K562 (cell line): Measurements from ENCODE around the gene ALDH16A1. TPM values are rescaled to one million over a fixed set of nuclear protein-coding genes. Genes with fewer than 3 reads are reported as not detected.

ENCODE experiments used
- ATAC-seq: fragments of 200-7000 bp; cut with Tn5 transposase; 3 replicates; pipeline ENCODE4 v1.9.1; 2020; ENCODE audit warnings: moderate library complexity
- BruUV-seq: library from RNA; stranded (reverse); fragments of 400-500 nt; replicated peaks from 2 replicates; lab custom pipeline; 2021; lab: Mats Ljungman, UMichigan
- CTCF ChIA-PET: fragments of 300-600 bp; formaldehyde crosslinking; extraction: SDS; loops from one replicate; lab custom pipeline; 2021; ENCODE audit warnings: low intra/inter-chr PET ratio; lab: Yijun Ruan, JAX
- POLR2A ChIA-PET: fragments of 300-600, 350-650 bp; sonication (Branson Sonifier 250); formaldehyde crosslinking; extraction: SDS; loops from one replicate; lab custom pipeline; 2021; ENCODE audit warnings: antibody characterized with exemption, inconsistent platforms; lab: Yijun Ruan, JAX
- DNase-seq, 4 experiments: peaks; one replicate each; pipeline versions ENCODE4 v3.0.0 to v3.0.0-alpha.2; 2011 to 2018; ENCODE audit warnings: low spot score in 3 of 4, mixed read lengths in 3 of 4; ENCODE audit errors: extremely low read depth in 1 of 4
- FAIRE-seq: peaks from 2 replicates; lab custom pipeline; 2011; peaks lifted over from hg19 to GRCh38; lab: Jason Lieb, UNC
- H2AFZ ChIP-seq: 2 replicates; pipeline ENCODE4 v1.6.0; 2011; ENCODE audit warnings: low read depth, low read length, control low read depth, inconsistent platforms
- H3K27ac ChIP-seq: fragments of 200-600 bp; 3 replicates; pipeline ENCODE4 v1.8.0; 2011; ENCODE audit warnings: low read depth, mild to moderate bottlenecking, control low read depth, inconsistent platforms, low read length, moderate library complexity, mixed read lengths; ENCODE audit errors: extremely low read depth
- H3K27me3 ChIP-seq, 2 experiments: fragments of 300-600 bp in 1 of 2; 2 replicates in 1 of 2; 3 replicates in 1 of 2; pipeline versions ENCODE4 v1.6.0 to v1.8.0; 2011; ENCODE audit warnings: inconsistent platforms in 2 of 2, low read length in 2 of 2, mild to moderate bottlenecking in 1 of 2, mixed read lengths in 1 of 2, moderate library complexity in 1 of 2; ENCODE audit not compliant: control insufficient read depth in 2 of 2, insufficient read depth in 2 of 2
- H3K36me3 ChIP-seq: fragments of 300-600 bp; 3 replicates; pipeline ENCODE4 v1.8.0; 2011; ENCODE audit warnings: mild to moderate bottlenecking, low read length, inconsistent platforms; ENCODE audit not compliant: control insufficient read depth, insufficient read depth
- H3K4me1 ChIP-seq, 2 experiments: fragments of 200-600 bp in 1 of 2; replicated peaks in 1 of 2; 2 replicates in 1 of 2; 3 replicates in 1 of 2; pipeline versions ENCODE4 v1.5.1 to v1.8.0; 2011; ENCODE audit warnings: inconsistent platforms in 2 of 2, low read length in 2 of 2, mild to moderate bottlenecking in 1 of 2, mixed read lengths in 1 of 2, moderate library complexity in 1 of 2; ENCODE audit not compliant: control insufficient read depth in 2 of 2, insufficient read depth in 2 of 2
- H3K4me2 ChIP-seq: 2 replicates; pipeline ENCODE4 v1.6.1; 2011; ENCODE audit warnings: low read length, control low read depth, inconsistent platforms, mixed read lengths; ENCODE audit not compliant: insufficient read depth
- H3K4me3 ChIP-seq: fragments of 200-600 bp; sonication (generic), shearing (Covaris generic); 2 replicates; pipeline ENCODE4 v1.5.1; 2016; ENCODE audit warnings: control low read depth, inconsistent platforms
- H3K79me2 ChIP-seq: fragments of 200-600 bp; 3 replicates; pipeline ENCODE4 v1.8.0; 2011; ENCODE audit warnings: low read length, inconsistent platforms; ENCODE audit not compliant: control insufficient read depth, insufficient read depth
- H3K9ac ChIP-seq, 2 experiments: 2 replicates each; pipeline versions ENCODE4 v1.6.0 to v1.6.1; 2011; ENCODE audit warnings: low read depth in 2 of 2, low read length in 2 of 2, control low read depth in 1 of 2, inconsistent platforms in 1 of 2, mild to moderate bottlenecking in 1 of 2, mixed read lengths in 1 of 2; ENCODE audit not compliant: insufficient read depth in 1 of 2
- H3K9me1 ChIP-seq: one replicate; pipeline ENCODE4 v1.6.0; 2011; ENCODE audit warnings: inconsistent platforms, mild to moderate bottlenecking, low read length, moderate library complexity; ENCODE audit not compliant: control insufficient read depth, insufficient read depth
- H3K9me3 ChIP-seq: replicated peaks from 2 replicates; pipeline ENCODE4 v1.5.1; 2011; ENCODE audit warnings: low read depth, low read length, inconsistent platforms; ENCODE audit not compliant: control insufficient read depth, insufficient read depth
- H4K20me1 ChIP-seq: replicated peaks from 2 replicates; pipeline ENCODE4 v1.6.1; 2011; ENCODE audit warnings: low read length, inconsistent platforms, mixed read lengths; ENCODE audit not compliant: control insufficient read depth, insufficient read depth
- AFF4 ChIP-seq: sonication (generic); formaldehyde crosslinking; IDR thresholded peaks from 2 replicates; pipeline ENCODE4 v1.8.0; 2023; ENCODE audit warnings: mild to moderate bottlenecking, missing genetic modification reagents
- ATF7 ChIP-seq: fragments of 450-650 bp; IDR thresholded peaks from 2 replicates; pipeline ENCODE4 v1.7.1; 2014; ENCODE audit warnings: mild to moderate bottlenecking, moderate library complexity
- EGR1 ChIP-seq: fragments of 450-650 bp; conservative IDR thresholded peaks from 2 replicates; pipeline ENCODE4 v1.6.1; 2017; ENCODE audit warnings: mild to moderate bottlenecking
- ID3 ChIP-seq, 2 experiments: fragments of 250-450 bp in 1 of 2; fragments of 450-650 bp in 1 of 2; sonication (Bioruptor Pico) in 1 of 2; IDR thresholded peaks; 2 replicates each; pipeline versions ENCODE4 v1.6.1 to v1.8.0; 2016 to 2021; ENCODE audit warnings: mild to moderate bottlenecking in 2 of 2, moderate library complexity in 2 of 2, missing compliant biosample characterization in 1 of 2, missing genetic modification characterization in 1 of 2
- RBBP5 ChIP-seq: fragments of 200-600 bp; sonication (generic); IDR thresholded peaks from 2 replicates; pipeline ENCODE4 v1.6.1; 2012; ENCODE audit warnings: borderline replicate concordance, mild to moderate bottlenecking, low read length, control low read depth, inconsistent platforms; ENCODE audit not compliant: insufficient read depth, poor library complexity, severe bottlenecking
- RBFOX2 ChIP-seq: fragments of 200-400 bp; formaldehyde crosslinking; IDR thresholded peaks from 2 replicates; pipeline ENCODE4 v1.6.1; 2017; ENCODE audit warnings: low read depth, mild to moderate bottlenecking, low read length, moderate library complexity
- TAF1 ChIP-seq: IDR thresholded peaks from 2 replicates; pipeline ENCODE4 v1.6.1; 2011; ENCODE audit warnings: mild to moderate bottlenecking, low read length, moderate library complexity; ENCODE audit not compliant: insufficient read depth, control insufficient read depth, severe bottlenecking; ENCODE audit errors: extremely low read depth
- USF1 ChIP-seq: sonication (generic); formaldehyde crosslinking; IDR thresholded peaks from 2 replicates; pipeline ENCODE4 v1.9.0; 2022; ENCODE audit warnings: mild to moderate bottlenecking, missing genetic modification reagents
- WGBS: fragments of 100-300 bp; shearing (Covaris generic); methylation state at CpG from one replicate; pipeline ENCODE4 v1.1.6; 2016; ENCODE audit warnings: low coverage, mixed read lengths; ENCODE audit not compliant: insufficient coverage; ENCODE audit errors: missing lambda C conversion rate; 5-methylcytosine and 5-hydroxymethylcytosine counted together
- in situ Hi-C: fragments of 300-500 bp; cut with MboI; formaldehyde crosslinking; loops from 4 replicates; pipeline ENCODE4 v1.15.0; 2018; ENCODE audit warnings: inconsistent platforms, mixed read lengths
- intact Hi-C: fragments of 100-400 bp; cut with micrococcal nuclease; formaldehyde crosslinking; loops from 2 replicates; pipeline ENCODE4 v1.14.2; 2022
- polyA plus RNA-seq, 8 experiments: library from polyadenylated mRNA; depleted of rRNA in 4 of 8; stranded (reverse) in 5 of 8; unstranded in 3 of 8; fragments of >200 nt; fragmentation: Nextera tagmentation in 2 of 8; fragmentation: Illumina TruSeq in 1 of 8; extraction: Ambion mirVana in 2 of 8; extraction: Trizol in 1 of 8; gene quantifications; 2 replicates each; pipeline versions ENCODE4 v1.2.1 to v1.2.3, GENCODE V29; 2011 to 2014; ENCODE audit warnings: inconsistent platforms in 1 of 8, missing spikeins in 1 of 8
- total RNA-seq, 7 experiments: library from RNA; depleted of rRNA in 6 of 7; stranded (reverse); fragments of >200 nt in 6 of 7; fragmentation: Illumina TruSeq in 2 of 7; extraction: Trizol in 2 of 7; gene quantifications; 2 replicates each; pipeline versions ENCODE4 v1.2.1 to v1.2.3, GENCODE V29; 2011 to 2021; ENCODE audit warnings: low replicate concordance in 1 of 7

Gene ALDH16A1
- total and polyA plus RNA-seq, 9 of the 15 experiments (the other 6 are each of a cell fraction or from before 2014, with no cell fraction given): 2.2 to 52.2 (median 7.6) TPM

- H3K9me1 ChIP-seq: no peaks in the 10 kb centered on the region
- no TSS peak for BruUV-seq
- peak overlapping the region; percentile 60 for H3K27ac ChIP-seq
- peak overlapping the region; percentile 22 for H3K4me3 ChIP-seq
- peaks cover 7 to 19% of the 10 kb centered on the region in 2 experiments; a peak in 4 of 5 replicates for H3K27me3 ChIP-seq
- H3K9ac ChIP-seq: peak overlapping the region; percentile 49 to 80; a peak in 3 of 4 replicates
- H3K9me3 ChIP-seq: no peaks in the 10 kb centered on the region
- H3K36me3 ChIP-seq: no peaks in the 10 kb centered on the region
- peaks cover 29 to 57% of the 10 kb centered on the region in 2 experiments; a peak in 4 of 5 replicates for H3K4me1 ChIP-seq
- WGBS: 37% methylated on average over 38 of the region's 42 CpGs
- peak overlapping the region; percentile 93 for H2AFZ ChIP-seq
- DNase-seq: peak; percentile 87 to 93 (median 88)
- H3K79me2 ChIP-seq: no peaks in the 10 kb centered on the region
- CTCF ChIA-PET: no interaction called here
- intact Hi-C loops (no loop called here), in situ Hi-C loops (loop anchor here (5.0 kb wide), 1 partner anchor 44 kb away; no protein-coding TSS in a partner anchor)
- peak overlapping the region; percentile 73 for H3K4me2 ChIP-seq
- no peaks in the 10 kb centered on the region for H4K20me1 ChIP-seq
- peak; percentile 88 for FAIRE-seq
- POLR2A ChIA-PET: interaction anchor here (0.9 to 1.6 kb wide), 3 partner anchors 14 to 52 kb away, joined by 3 to 6 read pairs (median 4); no protein-coding TSS in a partner anchor
- ATAC-seq: peak; percentile 86
- TF ChIP-seq USF1: peak; percentile 81
- TF ChIP-seq RBFOX2: peak; percentile 55
- peak; percentile 88 for TF ChIP-seq EGR1
- TF ChIP-seq TAF1: no peak
- TF ChIP-seq RBBP5: peak; percentile 24
- TF ChIP-seq AFF4 (CRISPR knock-in tag): no peak
- TF ChIP-seq ID3 (CRISPR knock-in tag; IDR thresholded peaks at IDR 0.05): no peak
- no peak for TF ChIP-seq ID3 (tag; IDR thresholded peaks at IDR 0.05)
- TF ChIP-seq ATF7: peak; percentile 98
These were observed 16.5 kb upstream of the ALDH16A1 start for GRCh38 chr19:49436381-49437017.
